Activated naive CD8-positive, alpha-beta T cell treated with anti-CD3 and anti-CD28 coated beads, Interleukin-2, amount 10 ng/mL, durations not matched to agents 7 days and 5 days (primary cell): ENCODE measurements around the gene COP1. TPM values are rescaled to one million over a fixed set of nuclear protein-coding genes. Genes with fewer than 3 reads are reported as not detected.
"Not testable (repeated sequence)": the region's sequence is repeated elsewhere in the genome, so short reads cannot be mapped to it uniquely, and the experiment has no call there.

Experiments used
- ATAC-seq: fragments of 150-1000 bp; cut with Tn5 transposase; one replicate; pipeline ENCODE4 v1.10.0; 2021; ENCODE audit warnings: low read depth, moderate library complexity
- POLR2A ChIA-PET: fragments of 350-600 bp; sonication (Branson Sonifier 250); formaldehyde crosslinking; loops from one replicate; lab custom pipeline; 2021; ENCODE audit warnings: antibody characterized with exemption; lab: Charles Lee
- DNase-seq: peaks from one replicate; pipeline ENCODE4 v3.0.0; 2021
- H3K27ac Mint-ChIP-seq: one replicate; pipeline ENCODE4 v1.8.0; 2022; ENCODE audit warnings: mild to moderate bottlenecking, mixed read lengths
- H3K27me3 Mint-ChIP-seq: one replicate; pipeline ENCODE4 v1.8.0; 2022; ENCODE audit warnings: mild to moderate bottlenecking, moderate library complexity, mixed read lengths
- H3K36me3 Mint-ChIP-seq: one replicate; pipeline ENCODE4 v1.8.0; 2021; ENCODE audit warnings: mild to moderate bottlenecking, mixed read lengths
- H3K4me1 Mint-ChIP-seq: one replicate; pipeline ENCODE4 v1.8.0; 2021; ENCODE audit warnings: mixed read lengths
- H3K4me3 Mint-ChIP-seq: one replicate; pipeline ENCODE4 v1.8.0; 2022; ENCODE audit warnings: mild to moderate bottlenecking, moderate library complexity, mixed read lengths
- H3K9me3 Mint-ChIP-seq: one replicate; pipeline ENCODE4 v1.8.0; 2021; ENCODE audit warnings: mixed read lengths
- total RNA-seq, 2 experiments: library from RNA; stranded (reverse); gene quantifications; one replicate each; pipeline ENCODE4 v1.2.3, GENCODE V29; 2021

Gene COP1
- total RNA-seq, 2 experiments from 2014 or later = 43.2 to 46.8 TPM

GRCh38 chr1:176087746-176088145 is 119.3 kb downstream of the COP1 start:
- H3K27me3 Mint-ChIP-seq, DNase-seq, H3K4me3 Mint-ChIP-seq, POLR2A ChIA-PET, H3K4me1 Mint-ChIP-seq, ATAC-seq, H3K27ac Mint-ChIP-seq, H3K9me3 Mint-ChIP-seq: not testable (repeated sequence)
- peaks cover 47% of the 10 kb centered on the region for H3K36me3 Mint-ChIP-seq

GRCh38 chr1:176073524-176074157 is 133.4 kb downstream of the COP1 start:
- no peaks in the 10 kb centered on the region for H3K27me3 Mint-ChIP-seq

GRCh38 chr1:176068901-176069300 is 138.2 kb downstream of the COP1 start:
- POLR2A ChIA-PET = interaction anchor here (0.6 kb wide), 1 partner anchor 10 kb away, joined by 7 read pairs; no protein-coding TSS in a partner anchor
- no peak overlapping the region for H3K27ac Mint-ChIP-seq
- H3K9me3 Mint-ChIP-seq = no peaks in the 10 kb centered on the region
- peaks cover 27% of the 10 kb centered on the region for H3K36me3 Mint-ChIP-seq
- H3K4me1 Mint-ChIP-seq = no peaks in the 10 kb centered on the region
- H3K4me3 Mint-ChIP-seq = no peak overlapping the region
- ATAC-seq (no peak), DNase-seq (no peak)
- no peaks in the 10 kb centered on the region for H3K27me3 Mint-ChIP-seq

More at GRCh38 chr1:176073524-176074157, 133.4 kb downstream of the COP1 start:
- Mint-ChIP-seq H3K4me1 (no peaks in the 10 kb centered on the region), H3K27ac (no peak overlapping the region), H3K4me3 (no peak overlapping the region), H3K9me3 (peaks cover 11% of the 10 kb centered on the region), H3K36me3 (peaks cover 45% of the 10 kb centered on the region)
- no peak for ATAC-seq
- DNase-seq = no peak
- POLR2A ChIA-PET = no interaction called here

GRCh38 chr1:176068256-176068655 is 138.8 kb downstream of the COP1 start:
- no peak overlapping the region for H3K4me3 Mint-ChIP-seq
- no peak for DNase-seq
- POLR2A ChIA-PET = no interaction called here
- ATAC-seq = no peak
- H3K9me3 Mint-ChIP-seq = no peaks in the 10 kb centered on the region
- H3K4me1 Mint-ChIP-seq = no peaks in the 10 kb centered on the region
- no peaks in the 10 kb centered on the region for H3K27me3 Mint-ChIP-seq
- H3K27ac Mint-ChIP-seq = no peak overlapping the region
- H3K36me3 Mint-ChIP-seq = peaks cover 29% of the 10 kb centered on the region

GRCh38 chr1:176066709-176067108 is 140.4 kb downstream of the COP1 start:
- Mint-ChIP-seq H3K9me3 (no peaks in the 10 kb centered on the region), H3K4me1 (no peaks in the 10 kb centered on the region), H3K27me3 (no peaks in the 10 kb centered on the region), H3K4me3 (no peak overlapping the region), H3K36me3 (peaks cover 29% of the 10 kb centered on the region), H3K27ac (no peak overlapping the region)
- no peak for DNase-seq
- no peak for ATAC-seq
- POLR2A ChIA-PET = no interaction called here

- Mint-ChIP-seq H3K27me3 (no peaks in the 10 kb centered on the region), H3K9me3 (no peaks in the 10 kb centered on the region), H3K4me3 (no peak overlapping the region), H3K4me1 (peaks cover 2% of the 10 kb centered on the region), H3K27ac (no peak overlapping the region), H3K36me3 (peaks cover 8% of the 10 kb centered on the region)
- DNase-seq = no peak
- POLR2A ChIA-PET = interaction anchor here (0.7 kb wide), 1 partner anchor 11 kb away, joined by 7 read pairs; no protein-coding TSS in a partner anchor
- no peak for ATAC-seq
Measured at GRCh38 chr1:176058686-176059085, 148.4 kb downstream of the COP1 start.

- Mint-ChIP-seq H3K27me3 (no peaks in the 10 kb centered on the region), H3K27ac (no peak overlapping the region), H3K4me3 (no peak overlapping the region), H3K4me1 (peaks cover 2% of the 10 kb centered on the region), H3K9me3 (no peaks in the 10 kb centered on the region), H3K36me3 (peaks cover 6% of the 10 kb centered on the region)
- POLR2A ChIA-PET = no interaction called here
- DNase-seq (no peak), ATAC-seq (no peak)
Measured at GRCh38 chr1:176056312-176056711, 150.8 kb downstream of the COP1 start.

- Mint-ChIP-seq H3K4me1 (peaks cover 2% of the 10 kb centered on the region), H3K4me3 (no peak overlapping the region), H3K36me3 (peaks cover 7% of the 10 kb centered on the region), H3K27me3 (no peaks in the 10 kb centered on the region), H3K27ac (no peak overlapping the region), H3K9me3 (no peaks in the 10 kb centered on the region)
- DNase-seq = no peak
- no peak for ATAC-seq
- POLR2A ChIA-PET = no interaction called here
Measured at GRCh38 chr1:176055398-176055797, 151.7 kb downstream of the COP1 start.

- POLR2A ChIA-PET = no interaction called here
- Mint-ChIP-seq H3K4me3 (no peak overlapping the region), H3K36me3 (peaks cover 6% of the 10 kb centered on the region), H3K4me1 (peaks cover 2% of the 10 kb centered on the region), H3K27me3 (no peaks in the 10 kb centered on the region), H3K27ac (no peak overlapping the region), H3K9me3 (no peaks in the 10 kb centered on the region)
- ATAC-seq (no peak), DNase-seq (no peak)
Measured at GRCh38 chr1:176051902-176052518, 155.1 kb downstream of the COP1 start.

GRCh38 chr1:176051402-176051801 is 155.7 kb downstream of the COP1 start:
- POLR2A ChIA-PET = no interaction called here

GRCh38 chr1:176049582-176049981 is 157.5 kb downstream of the COP1 start:
- H3K27ac Mint-ChIP-seq = no peak overlapping the region
- H3K9me3 Mint-ChIP-seq = no peaks in the 10 kb centered on the region
- H3K27me3 Mint-ChIP-seq = no peaks in the 10 kb centered on the region
- DNase-seq = no peak
- POLR2A ChIA-PET = interaction anchor here (0.7 kb wide), 1 partner anchor 13 kb away, joined by 3 read pairs; no protein-coding TSS in a partner anchor
- no peak overlapping the region for H3K4me3 Mint-ChIP-seq
- no peak for ATAC-seq
- no peaks in the 10 kb centered on the region for H3K4me1 Mint-ChIP-seq
- H3K36me3 Mint-ChIP-seq = peaks cover 3% of the 10 kb centered on the region

More at GRCh38 chr1:176051402-176051801, 155.7 kb downstream of the COP1 start:
- DNase-seq = no peak
- H3K27me3 Mint-ChIP-seq = no peaks in the 10 kb centered on the region
- peaks cover 2% of the 10 kb centered on the region for H3K4me1 Mint-ChIP-seq
- peaks cover 6% of the 10 kb centered on the region for H3K36me3 Mint-ChIP-seq
- no peak overlapping the region for H3K4me3 Mint-ChIP-seq
- H3K27ac Mint-ChIP-seq = no peak overlapping the region
- H3K9me3 Mint-ChIP-seq = no peaks in the 10 kb centered on the region
- no peak for ATAC-seq

DNA sequence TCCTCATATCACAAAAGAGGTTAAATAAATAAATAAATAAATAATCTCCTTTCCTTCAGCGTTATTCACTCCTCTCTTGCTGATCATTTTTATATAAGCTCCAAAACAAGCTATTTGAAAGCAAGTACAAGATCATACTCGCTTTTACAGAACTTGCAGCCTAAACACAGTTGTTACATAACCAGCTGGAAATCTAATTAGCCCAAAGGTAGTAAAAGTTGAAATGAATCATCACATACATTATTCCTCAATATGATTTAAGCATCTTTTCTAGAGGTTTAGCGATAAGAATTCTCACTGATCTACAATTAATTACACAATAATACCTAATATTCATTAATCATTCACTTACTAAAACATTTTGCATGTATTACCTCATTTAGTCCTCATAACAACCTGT is 160.2 kb downstream of the COP1 start:
- peaks cover 14% of the 10 kb centered on the region for H3K36me3 Mint-ChIP-seq
- DNase-seq (no peak), ATAC-seq (no peak)
- POLR2A ChIA-PET = no interaction called here
- H3K4me3 Mint-ChIP-seq = no peak overlapping the region
- H3K27ac Mint-ChIP-seq = no peak overlapping the region
- no peaks in the 10 kb centered on the region for H3K4me1 Mint-ChIP-seq
- no peaks in the 10 kb centered on the region for H3K27me3 Mint-ChIP-seq
- no peaks in the 10 kb centered on the region for H3K9me3 Mint-ChIP-seq

DNA sequence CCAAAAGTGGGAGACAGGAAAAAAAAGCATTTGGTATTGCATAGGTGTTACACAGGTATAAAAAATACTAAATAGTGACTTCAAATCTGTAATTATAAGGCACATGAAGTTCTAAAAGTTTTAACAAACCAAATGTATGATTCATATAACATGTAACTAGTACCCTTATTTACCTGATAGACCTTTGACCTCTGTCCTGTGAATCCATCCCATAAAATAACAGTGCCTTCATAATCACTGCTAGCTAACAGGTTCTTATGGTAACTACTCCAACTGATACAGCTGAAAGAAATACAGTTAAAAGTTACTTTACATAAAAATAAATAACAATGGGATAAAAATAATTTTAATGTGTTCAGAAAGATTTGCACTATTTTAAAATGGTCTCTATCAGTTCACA is 163.5 kb downstream of the COP1 start:
- Mint-ChIP-seq H3K4me1 (peaks cover 1% of the 10 kb centered on the region), H3K27ac (no peak overlapping the region), H3K4me3 (no peak overlapping the region), H3K36me3 (peaks cover 30% of the 10 kb centered on the region), H3K9me3 (peaks cover 2% of the 10 kb centered on the region), H3K27me3 (no peaks in the 10 kb centered on the region)
- ATAC-seq (no peak), DNase-seq (no peak)
- POLR2A ChIA-PET = no interaction called here

- peaks cover 44% of the 10 kb centered on the region for H3K36me3 Mint-ChIP-seq
- POLR2A ChIA-PET = no interaction called here
- no peak overlapping the region for H3K4me3 Mint-ChIP-seq
- no peaks in the 10 kb centered on the region for H3K27me3 Mint-ChIP-seq
- no peak for ATAC-seq
- H3K27ac Mint-ChIP-seq = no peak overlapping the region
- peaks cover 3% of the 10 kb centered on the region for H3K9me3 Mint-ChIP-seq
- no peaks in the 10 kb centered on the region for H3K4me1 Mint-ChIP-seq
- DNase-seq = no peak
Measured at GRCh38 chr1:176033881-176034280, 173.2 kb downstream of the COP1 start.
